ENCODE results near the gene OR1B1. TPM values are rescaled to one million over a fixed set of nuclear protein-coding genes. Genes with fewer than 3 reads are reported as not detected.
"Not testable (repeated sequence)": the region's sequence is repeated elsewhere in the genome, so short reads cannot be mapped to it uniquely, and the experiment has no call there.

OR1B1 gene
- total RNA-seq, 4 donors from 2014 or later = not detected

- intact Hi-C loops (cut with DNase I; ENCODE audit: low total_unique reads) = no loop called here
- Histone ChIP-seq H3K4me3 (no peak overlapping the region), H3K27me3 (no peaks in the 10 kb centered on the region), H3K9me3 (no peaks in the 10 kb centered on the region), H3K36me3 (no peaks in the 10 kb centered on the region), H3K27ac (no peak overlapping the region), H3K4me1 (no peaks in the 10 kb centered on the region)
- no peak for DNase-seq
- WGBS, 2 donors (ENCODE audit: low coverage in 1 of 2) = 83 to 84% methylated on average over 4 of the region's 4 CpGs
- TF ChIP-seq POLR2AphosphoS5 (IDR thresholded peaks at IDR 0.05) (no peak), POLR2A (IDR thresholded peaks at IDR 0.05) (no peak)
- in situ Hi-C loops (cut with MboI; ENCODE audit: low pct_ligation_motif_present in 1 of 4, low pct_unique_long_range_greater_than_20kb in 1 of 4, low sequenced_read_pairs in 3 of 4) = no loop called here
Measured at GRCh38 chr9:122609804-122610203, 47.6 kb downstream of the OR1B1 start.

- Histone ChIP-seq H3K27me3 (no peaks in the 10 kb centered on the region), H3K9me3 (no peaks in the 10 kb centered on the region), H3K4me1 (no peaks in the 10 kb centered on the region), H3K27ac (no peak overlapping the region), H3K4me3 (no peak overlapping the region), H3K36me3 (no peaks in the 10 kb centered on the region)
- intact Hi-C loops (cut with DNase I; ENCODE audit: low total_unique reads) (no loop called here), in situ Hi-C loops (cut with MboI; ENCODE audit: low pct_ligation_motif_present in 1 of 4, low pct_unique_long_range_greater_than_20kb in 1 of 4, low sequenced_read_pairs in 3 of 4) (no loop called here)
- WGBS, 2 donors (ENCODE audit: low coverage in 1 of 2) = 81 to 100% methylated on average over 1 of the region's 1 CpG
- TF ChIP-seq CTCF (IDR thresholded peaks at IDR 0.05) = no peak
- no peak for TF ChIP-seq POLR2AphosphoS5 (IDR thresholded peaks at IDR 0.05)
- TF ChIP-seq POLR2A (IDR thresholded peaks at IDR 0.05) = no peak
- TF ChIP-seq EP300 (IDR thresholded peaks at IDR 0.05; ENCODE audit: low read depth) = no peak
- DNase-seq = no peak
Measured at GRCh38 chr9:122606587-122606986, 50.8 kb downstream of the OR1B1 start.

- no peaks in the 10 kb centered on the region for H3K9me3 ChIP-seq
- H3K27ac ChIP-seq = no peak overlapping the region
- in situ Hi-C loops (cut with MboI; ENCODE audit: low pct_ligation_motif_present in 1 of 4, low pct_unique_long_range_greater_than_20kb in 1 of 4, low sequenced_read_pairs in 3 of 4) (no loop called here), intact Hi-C loops (cut with DNase I; ENCODE audit: low total_unique reads) (no loop called here)
- no peaks in the 10 kb centered on the region for H3K36me3 ChIP-seq
- H3K4me1 ChIP-seq = no peaks in the 10 kb centered on the region
- H3K4me3 ChIP-seq = no peak overlapping the region
- TF ChIP-seq POLR2AphosphoS5 (IDR thresholded peaks at IDR 0.05) (no peak), POLR2A (IDR thresholded peaks at IDR 0.05) (no peak), EP300 (IDR thresholded peaks at IDR 0.05; ENCODE audit: low read depth) (no peak)
- H3K27me3 ChIP-seq = no peaks in the 10 kb centered on the region
- no peak for DNase-seq
- 22 to 71% methylated on average over 1 of the region's 1 CpG for WGBS, 2 donors (ENCODE audit: low coverage in 1 of 2)
Measured at GRCh38 chr9:122605691-122606090, 51.7 kb downstream of the OR1B1 start.

GRCh38 chr9:122583284-122583683 is 74.1 kb downstream of the OR1B1 start, which contains the start of gene OR1L8:
Gene OR1L8 (minus strand): TSS chr9:122583384. CDS start chr9:122568477, 14,907 bp downstream.
- WGBS, 2 donors (ENCODE audit: low coverage in 1 of 2) = 86 to 93% methylated on average over 7 to 8 of the region's 8 CpGs
- intact Hi-C loops (cut with DNase I; ENCODE audit: low total_unique reads); H3K27ac ChIP-seq; in situ Hi-C loops (cut with MboI; ENCODE audit: low pct_ligation_motif_present in 1 of 4, low pct_unique_long_range_greater_than_20kb in 1 of 4, low sequenced_read_pairs in 3 of 4); H3K36me3 ChIP-seq; H3K4me3 ChIP-seq; DNase-seq; H3K27me3 ChIP-seq; H3K4me1 ChIP-seq; H3K9me3 ChIP-seq: not testable (repeated sequence)

GRCh38 chr9:122580360-122580759 is 77.1 kb downstream of the OR1B1 start:
- Histone ChIP-seq H3K4me1 (no peaks in the 10 kb centered on the region), H3K27me3 (no peaks in the 10 kb centered on the region), H3K36me3 (no peaks in the 10 kb centered on the region), H3K27ac (no peak overlapping the region), H3K4me3 (no peak overlapping the region), H3K9me3 (no peaks in the 10 kb centered on the region)
- no peak for DNase-seq
- TF ChIP-seq CTCF (IDR thresholded peaks at IDR 0.05) (no peak), POLR2AphosphoS5 (IDR thresholded peaks at IDR 0.05) (no peak), POLR2A (IDR thresholded peaks at IDR 0.05) (no peak), EP300 (IDR thresholded peaks at IDR 0.05; ENCODE audit: low read depth) (no peak)
- intact Hi-C loops (cut with DNase I; ENCODE audit: low total_unique reads) = no loop called here
- in situ Hi-C loops (cut with MboI; ENCODE audit: low pct_ligation_motif_present in 1 of 4, low pct_unique_long_range_greater_than_20kb in 1 of 4, low sequenced_read_pairs in 3 of 4) = no loop called here
- 82 to 84% methylated on average over 3 of the region's 3 CpGs for WGBS, 2 donors (ENCODE audit: low coverage in 1 of 2)

- in situ Hi-C loops (cut with MboI; ENCODE audit: low pct_ligation_motif_present in 1 of 4, low pct_unique_long_range_greater_than_20kb in 1 of 4, low sequenced_read_pairs in 3 of 4) (no loop called here), intact Hi-C loops (cut with DNase I; ENCODE audit: low total_unique reads) (no loop called here)
- H3K27me3 ChIP-seq = no peaks in the 10 kb centered on the region
- H3K4me1 ChIP-seq = no peaks in the 10 kb centered on the region
- no peaks in the 10 kb centered on the region for H3K9me3 ChIP-seq
- no peak for DNase-seq
- WGBS, 2 donors (ENCODE audit: low coverage in 1 of 2) = 75 to 81% methylated on average over 5 of the region's 5 CpGs
- no peak overlapping the region for H3K4me3 ChIP-seq
- H3K27ac ChIP-seq = no peak overlapping the region
- no peaks in the 10 kb centered on the region for H3K36me3 ChIP-seq
- TF ChIP-seq POLR2A (IDR thresholded peaks at IDR 0.05) = no peak
- no peak for TF ChIP-seq POLR2AphosphoS5 (IDR thresholded peaks at IDR 0.05)
- no peak for TF ChIP-seq EP300 (IDR thresholded peaks at IDR 0.05; ENCODE audit: low read depth)
- no peak for TF ChIP-seq CTCF (IDR thresholded peaks at IDR 0.05)
Measured at GRCh38 chr9:122579874-122580273, 77.6 kb downstream of the OR1B1 start.

Data from transverse colon (tissue), 4 donors.